ENCODE results near the gene RUNX3.
"Not testable (repeated sequence)": the region's sequence is repeated elsewhere in the genome, so short reads cannot be mapped to it uniquely, and the experiment has no call there.

Gene RUNX3

GRCh38 chr1:24913616-24914225 is 16.4 kb downstream of the RUNX3 start:
- DNase-seq (ENCODE audit: low read depth in 2 of 2): no peak

GRCh38 chr1:24913274-24913604 is 16.8 kb downstream of the RUNX3 start:
- DNase-seq (ENCODE audit: low read depth in 2 of 2): no peak

- DNase-seq (ENCODE audit: low read depth in 2 of 2): no peak
These were observed 17.5 kb downstream of the RUNX3 start for GRCh38 chr1:24912376-24913273.

- DNase-seq (ENCODE audit: low read depth in 2 of 2): no peak
These were observed 18.4 kb downstream of the RUNX3 start for GRCh38 chr1:24911651-24912155.

GRCh38 chr1:24910751-24911650 is 19.1 kb downstream of the RUNX3 start:
- DNase-seq (ENCODE audit: low read depth in 2 of 2): peak; percentile 66 to 77

GRCh38 chr1:24910210-24910609 is 19.9 kb downstream of the RUNX3 start:
- DNase-seq (ENCODE audit: low read depth in 2 of 2): no peak

- DNase-seq (ENCODE audit: low read depth in 2 of 2): no peak
These were observed 20.6 kb downstream of the RUNX3 start for GRCh38 chr1:24909388-24909898.

- no peak for DNase-seq (ENCODE audit: low read depth in 2 of 2)
These were observed 21.4 kb downstream of the RUNX3 start for GRCh38 chr1:24908591-24909259.

- not testable (repeated sequence) for DNase-seq (ENCODE audit: low read depth in 2 of 2)
These were observed 22.3 kb downstream of the RUNX3 start for GRCh38 chr1:24907587-24908294.

GRCh38 chr1:24906760-24907490 is 23.2 kb downstream of the RUNX3 start:
- no peak for DNase-seq (ENCODE audit: low read depth in 2 of 2)

GRCh38 chr1:24905979-24906720 is 23.9 kb downstream of the RUNX3 start:
- no peak for DNase-seq (ENCODE audit: low read depth in 2 of 2)

- no peak for DNase-seq (ENCODE audit: low read depth in 2 of 2)
These were observed 24.6 kb downstream of the RUNX3 start for GRCh38 chr1:24905355-24905978.

- no peak for DNase-seq (ENCODE audit: low read depth in 2 of 2)
These were observed 25.2 kb downstream of the RUNX3 start for GRCh38 chr1:24904731-24905354.

- DNase-seq (ENCODE audit: low read depth in 2 of 2): no peak
These were observed 25.9 kb downstream of the RUNX3 start for GRCh38 chr1:24903955-24904730.

GRCh38 chr1:24903560-24903954 is 26.5 kb downstream of the RUNX3 start:
- DNase-seq (ENCODE audit: low read depth in 2 of 2): no peak

GRCh38 chr1:24903011-24903461 is 27.0 kb downstream of the RUNX3 start:
- no peak for DNase-seq (ENCODE audit: low read depth in 2 of 2)

- no peak for DNase-seq (ENCODE audit: low read depth in 2 of 2)
These were observed 27.6 kb downstream of the RUNX3 start for GRCh38 chr1:24902471-24902891.

All from stimulated activated CD8-positive, alpha-beta memory T cell treated with anti-CD3 and anti-CD28 coated beads, Interleukin-7, amount 100 ng/mL, for 1 hour (primary cell).